ENCODE results near the gene JMJD1C.
A peak's percentile ranks its signal among the peaks of the same experiment; 100 is the strongest.

JMJD1C gene, protein sequence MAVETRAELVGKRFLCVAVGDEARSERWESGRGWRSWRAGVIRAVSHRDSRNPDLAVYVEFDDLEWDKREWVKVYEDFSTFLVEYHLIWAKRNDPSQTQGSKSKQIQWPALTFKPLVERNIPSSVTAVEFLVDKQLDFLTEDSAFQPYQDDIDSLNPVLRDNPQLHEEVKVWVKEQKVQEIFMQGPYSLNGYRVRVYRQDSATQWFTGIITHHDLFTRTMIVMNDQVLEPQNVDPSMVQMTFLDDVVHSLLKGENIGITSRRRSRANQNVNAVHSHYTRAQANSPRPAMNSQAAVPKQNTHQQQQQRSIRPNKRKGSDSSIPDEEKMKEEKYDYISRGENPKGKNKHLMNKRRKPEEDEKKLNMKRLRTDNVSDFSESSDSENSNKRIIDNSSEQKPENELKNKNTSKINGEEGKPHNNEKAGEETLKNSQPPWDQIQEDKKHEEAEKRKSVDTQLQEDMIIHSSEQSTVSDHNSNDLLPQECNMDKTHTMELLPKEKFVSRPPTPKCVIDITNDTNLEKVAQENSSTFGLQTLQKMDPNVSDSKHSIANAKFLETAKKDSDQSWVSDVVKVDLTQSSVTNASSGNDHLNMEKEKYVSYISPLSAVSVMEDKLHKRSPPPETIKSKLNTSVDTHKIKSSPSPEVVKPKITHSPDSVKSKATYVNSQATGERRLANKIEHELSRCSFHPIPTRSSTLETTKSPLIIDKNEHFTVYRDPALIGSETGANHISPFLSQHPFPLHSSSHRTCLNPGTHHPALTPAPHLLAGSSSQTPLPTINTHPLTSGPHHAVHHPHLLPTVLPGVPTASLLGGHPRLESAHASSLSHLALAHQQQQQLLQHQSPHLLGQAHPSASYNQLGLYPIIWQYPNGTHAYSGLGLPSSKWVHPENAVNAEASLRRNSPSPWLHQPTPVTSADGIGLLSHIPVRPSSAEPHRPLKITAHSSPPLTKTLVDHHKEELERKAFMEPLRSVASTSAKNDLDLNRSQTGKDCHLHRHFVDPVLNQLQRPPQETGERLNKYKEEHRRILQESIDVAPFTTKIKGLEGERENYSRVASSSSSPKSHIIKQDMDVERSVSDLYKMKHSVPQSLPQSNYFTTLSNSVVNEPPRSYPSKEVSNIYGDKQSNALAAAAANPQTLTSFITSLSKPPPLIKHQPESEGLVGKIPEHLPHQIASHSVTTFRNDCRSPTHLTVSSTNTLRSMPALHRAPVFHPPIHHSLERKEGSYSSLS (N-terminal part only)

DNA sequence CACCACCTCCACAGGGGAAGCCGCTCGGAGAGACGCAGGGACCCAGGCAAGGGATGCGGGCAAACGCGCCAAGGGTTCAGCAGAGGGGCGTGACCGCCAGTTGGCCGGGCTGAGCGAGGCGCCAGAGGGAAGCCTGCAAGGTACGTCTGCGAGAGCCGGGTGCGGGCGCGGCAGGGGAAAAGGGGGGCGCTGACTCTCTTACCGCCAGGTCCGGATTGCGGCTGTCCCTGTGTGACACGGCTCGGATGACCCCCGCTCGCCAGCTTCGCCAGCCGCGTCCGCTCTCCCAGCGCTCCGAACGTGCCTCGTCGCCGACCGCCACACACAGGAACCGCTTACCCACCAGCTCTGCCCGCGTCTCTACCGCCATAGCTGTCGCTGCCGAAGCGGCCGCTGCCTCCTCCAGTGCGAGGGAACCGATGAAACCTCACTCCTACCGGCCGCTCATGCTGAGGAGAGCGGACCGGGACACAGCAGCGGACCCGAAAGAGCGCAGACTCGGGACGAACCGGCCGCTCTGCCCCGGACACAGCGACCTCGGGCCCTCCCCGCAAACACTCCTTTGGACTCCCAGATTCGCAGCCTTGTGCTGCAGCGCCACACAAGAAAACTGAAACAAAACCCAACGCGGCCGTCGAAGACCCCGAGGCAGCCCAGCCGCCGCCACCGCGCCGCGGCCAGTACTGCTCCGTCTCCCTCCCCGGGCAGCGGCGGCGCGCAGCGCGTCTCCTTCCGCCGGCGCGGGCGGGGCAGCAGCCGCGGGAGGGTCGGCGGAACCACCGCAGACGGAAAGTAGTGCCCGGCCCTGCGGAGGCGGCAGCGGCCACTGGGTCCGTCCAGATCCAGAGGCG lies at the start of gene JMJD1C:
Gene JMJD1C, minus strand, starts transcription at position 685 of the 851 bp plus-strand sequence. Its CDS starts 315 bp downstream, at position 370.
- peak within 1 kb of the TSS; percentile 95 for H3K4me3 ChIP-seq
- TF ChIP-seq, protein P1, sequence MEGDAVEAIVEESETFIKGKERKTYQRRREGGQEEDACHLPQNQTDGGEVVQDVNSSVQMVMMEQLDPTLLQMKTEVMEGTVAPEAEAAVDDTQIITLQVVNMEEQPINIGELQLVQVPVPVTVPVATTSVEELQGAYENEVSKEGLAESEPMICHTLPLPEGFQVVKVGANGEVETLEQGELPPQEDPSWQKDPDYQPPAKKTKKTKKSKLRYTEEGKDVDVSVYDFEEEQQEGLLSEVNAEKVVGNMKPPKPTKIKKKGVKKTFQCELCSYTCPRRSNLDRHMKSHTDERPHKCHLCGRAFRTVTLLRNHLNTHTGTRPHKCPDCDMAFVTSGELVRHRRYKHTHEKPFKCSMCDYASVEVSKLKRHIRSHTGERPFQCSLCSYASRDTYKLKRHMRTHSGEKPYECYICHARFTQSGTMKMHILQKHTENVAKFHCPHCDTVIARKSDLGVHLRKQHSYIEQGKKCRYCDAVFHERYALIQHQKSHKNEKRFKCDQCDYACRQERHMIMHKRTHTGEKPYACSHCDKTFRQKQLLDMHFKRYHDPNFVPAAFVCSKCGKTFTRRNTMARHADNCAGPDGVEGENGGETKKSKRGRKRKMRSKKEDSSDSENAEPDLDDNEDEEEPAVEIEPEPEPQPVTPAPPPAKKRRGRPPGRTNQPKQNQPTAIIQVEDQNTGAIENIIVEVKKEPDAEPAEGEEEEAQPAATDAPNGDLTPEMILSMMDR (IDR thresholded peaks at IDR 0.05) = no peak
- peak within 1 kb of the TSS; percentile 95 to 96 for H3K27ac ChIP-seq
- DNase-seq (ENCODE audit: low spot score) = peak; percentile 85

DNA sequence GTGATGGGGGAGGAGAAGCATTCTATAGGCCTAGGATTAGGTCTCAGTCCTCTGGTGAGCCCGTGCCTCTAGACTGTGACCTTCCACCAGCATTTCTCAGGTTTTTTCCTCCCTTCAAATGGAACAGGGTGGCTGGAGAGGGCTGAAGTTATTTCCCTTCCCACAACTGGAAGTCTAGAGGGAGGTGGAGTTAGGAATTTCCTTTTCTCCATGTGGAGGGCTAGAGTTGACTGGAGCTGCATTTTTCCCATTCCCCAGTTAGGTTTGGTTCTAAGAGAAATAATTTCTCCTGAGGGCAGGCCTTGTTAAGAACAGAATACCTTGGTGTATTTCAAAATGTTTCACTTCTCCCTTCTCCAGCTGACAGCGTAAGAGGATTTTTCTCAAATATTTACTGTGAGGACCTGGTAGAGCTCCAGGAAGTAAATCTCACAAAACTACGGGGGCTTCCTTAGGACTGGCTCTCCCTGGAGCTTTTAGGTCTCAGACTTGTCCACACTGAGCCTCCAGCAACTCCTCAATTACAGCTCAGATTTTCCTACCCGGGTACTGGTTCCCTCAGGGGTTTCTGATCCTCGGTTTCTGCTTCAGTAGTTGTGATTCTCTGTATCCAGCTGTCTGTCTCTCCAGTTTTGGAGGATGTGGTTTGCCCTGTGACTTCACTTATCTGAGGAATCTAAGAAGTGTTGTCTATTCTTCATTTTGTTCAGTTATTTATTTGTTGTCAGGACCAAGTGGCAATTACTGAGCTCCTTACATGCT lies 49.4 kb upstream of the JMJD1C start:
- peak overlapping the region; percentile 23 for H3K4me3 ChIP-seq
- no peak for DNase-seq (ENCODE audit: low spot score)
- TF ChIP-seq, protein P1 (IDR thresholded peaks at IDR 0.05) = no peak
- peak overlapping the region; percentile 61 to 67 for H3K27ac ChIP-seq

DNA sequence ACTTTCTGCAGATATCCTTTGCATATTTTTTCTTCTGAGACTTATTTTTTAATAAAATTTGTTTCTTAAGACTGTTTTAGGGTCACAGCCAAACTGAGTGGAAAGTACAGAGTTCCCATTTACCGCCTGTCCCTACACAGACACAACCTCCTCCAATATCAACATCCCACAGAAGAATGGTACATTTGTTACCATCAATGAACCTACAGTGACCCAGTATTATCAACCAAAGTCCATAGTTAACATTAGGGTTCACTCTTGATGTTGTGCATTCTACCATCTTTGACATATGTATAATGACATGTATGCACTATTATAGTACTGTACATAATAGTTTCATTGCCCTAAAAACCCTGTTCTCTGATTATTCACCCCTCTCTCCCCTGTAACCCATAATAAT lies 40.8 kb upstream of the JMJD1C start:
- no peak overlapping the region for H3K27ac ChIP-seq
- TF ChIP-seq, protein P1 (IDR thresholded peaks at IDR 0.05) = no peak
- DNase-seq (ENCODE audit: low spot score) = no peak
- H3K4me3 ChIP-seq = no peak overlapping the region

DNA sequence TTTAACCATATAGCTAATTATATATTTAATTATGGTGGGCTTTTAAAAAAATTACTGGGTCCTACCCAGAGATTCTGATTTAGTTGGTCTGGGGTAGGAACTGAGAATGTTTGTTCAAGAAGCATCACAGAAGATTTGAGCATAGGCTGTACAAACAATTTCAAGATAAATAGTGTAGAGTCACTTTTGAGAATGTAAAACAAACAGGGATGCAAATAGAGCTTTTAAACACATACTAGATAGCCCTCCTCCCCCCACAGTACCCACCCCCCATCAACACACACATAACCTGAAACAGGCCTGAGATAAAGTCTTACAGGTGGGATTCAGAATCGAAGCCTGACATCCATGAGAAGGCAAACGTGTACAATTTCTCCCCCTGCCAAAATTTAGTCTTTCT lies 39.8 kb upstream of the JMJD1C start:
- H3K4me3 ChIP-seq = no peak overlapping the region
- DNase-seq (ENCODE audit: low spot score) = no peak
- TF ChIP-seq, protein P1 (IDR thresholded peaks at IDR 0.05) = no peak
- H3K27ac ChIP-seq = no peak overlapping the region

DNA sequence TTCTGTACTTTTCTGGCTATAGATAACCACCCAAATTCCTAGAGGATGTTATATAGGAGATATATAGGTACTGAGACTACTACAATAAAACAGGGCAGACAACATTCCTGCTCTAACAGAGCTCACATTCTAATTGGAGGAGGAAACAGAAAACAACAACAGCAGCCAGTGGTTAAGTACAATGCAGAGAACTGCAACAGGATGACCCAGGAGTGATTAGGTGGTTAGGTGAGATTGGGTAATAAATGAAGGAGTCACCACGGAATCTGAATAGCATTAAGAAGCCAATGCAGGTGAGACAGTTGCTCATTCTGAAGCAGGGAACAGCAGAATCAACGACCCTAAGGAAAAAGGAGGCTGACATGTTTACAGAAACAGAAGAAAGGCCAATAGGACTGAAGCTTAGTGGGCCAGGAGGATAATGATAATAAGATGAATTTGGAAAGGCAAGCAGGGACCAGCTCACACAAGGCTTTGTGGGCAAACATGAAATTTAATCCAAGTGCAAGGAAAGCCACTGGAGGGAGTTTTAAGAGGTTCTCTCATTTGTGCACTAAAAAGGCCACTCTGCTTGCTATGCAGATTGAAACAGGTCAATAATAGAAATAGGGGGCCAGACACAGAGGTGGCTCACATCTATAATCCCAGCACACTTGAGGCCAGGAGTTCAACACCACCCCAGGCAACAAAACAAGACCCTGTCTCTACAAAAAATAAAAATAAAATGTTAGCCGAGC lies 38.5 kb upstream of the JMJD1C start:
- Histone ChIP-seq H3K4me3 (no peak overlapping the region), H3K27ac (no peak overlapping the region)
- TF ChIP-seq, protein P1 (IDR thresholded peaks at IDR 0.05) = no peak
- no peak for DNase-seq (ENCODE audit: low spot score)

Measured in coronary artery (tissue), 2 donors.